H1 (cell line): Measurements from ENCODE around the gene CSKMT. TPM values are rescaled to one million over a fixed set of nuclear protein-coding genes. Genes with fewer than 3 reads are reported as not detected.
A peak's percentile ranks its signal among the peaks of the same experiment; 100 is the strongest.

Experiments used
- CTCF ChIA-PET: fragments of 300-600 bp; sonication (Branson Sonifier 250); formaldehyde crosslinking; loops from one replicate; lab custom pipeline; 2021; ENCODE audit not compliant: partially characterized antibody; lab: Charles Lee
- POLR2A ChIA-PET: fragments of 300-600 bp; sonication (Branson Sonifier 250); formaldehyde crosslinking; loops from one replicate; lab custom pipeline; 2021; ENCODE audit warnings: inconsistent platforms; ENCODE audit not compliant: partially characterized antibody; lab: Charles Lee
- DNase-seq, 2 experiments: peaks; one replicate each; pipeline versions ENCODE4 v3.0.0 to v3.0.0-alpha.2; 2010 to 2022; ENCODE audit warnings: low spot score in 2 of 2, low read depth in 1 of 2, mixed read lengths in 1 of 2
- FAIRE-seq: peaks from 2 replicates; lab custom pipeline; 2011; peaks lifted over from hg19 to GRCh38; lab: Jason Lieb, UNC
- H2AFZ ChIP-seq: 2 replicates; pipeline ENCODE4 v1.8.1; 2012; ENCODE audit warnings: low read length, inconsistent platforms
- H2AK5ac ChIP-seq: 2 replicates; pipeline ENCODE4 v1.6.1; 2013; ENCODE audit warnings: low read depth, low read length
- H2BK120ac ChIP-seq: replicated peaks from 2 replicates; pipeline ENCODE3; 2013; ENCODE audit warnings: low read depth, low read length, inconsistent platforms
- H2BK12ac ChIP-seq: 2 replicates; pipeline ENCODE4 v1.6.1; 2013; ENCODE audit warnings: low read depth, low read length
- H2BK15ac ChIP-seq: 2 replicates; pipeline ENCODE4 v1.6.1; 2013; ENCODE audit warnings: low read length
- H2BK20ac ChIP-seq: 2 replicates; pipeline ENCODE4 v1.6.1; 2013; ENCODE audit warnings: low read length
- H2BK5ac ChIP-seq: 2 replicates; pipeline ENCODE4 v1.6.1; 2013; ENCODE audit warnings: low read depth, low read length
- H3K14ac ChIP-seq: 2 replicates; pipeline ENCODE4 v1.6.1; 2013; ENCODE audit warnings: inconsistent platforms; ENCODE audit not compliant: insufficient read length
- H3K18ac ChIP-seq: 2 replicates; pipeline ENCODE4 v1.6.1; 2013; ENCODE audit warnings: low read length; ENCODE audit errors: extremely low read depth
- H3K23ac ChIP-seq: 2 replicates; pipeline ENCODE4 v1.6.1; 2013; ENCODE audit warnings: inconsistent platforms; ENCODE audit not compliant: insufficient read length
- H3K23me2 ChIP-seq: 2 replicates; pipeline ENCODE4 v1.6.1; 2013; ENCODE audit warnings: low read depth, low read length
- H3K27ac ChIP-seq: 2 replicates; pipeline ENCODE4 v1.6.1; 2011; ENCODE audit warnings: low read depth, low read length, inconsistent platforms
- H3K27me3 ChIP-seq, 4 experiments: replicated peaks in 1 of 4; 1 replicate in 1 of 4; 2 replicates in 3 of 4; pipeline versions ENCODE4 v1.6.1 to v1.8.1; 2011 to 2013; ENCODE audit warnings: low read length in 3 of 4, mild to moderate bottlenecking in 3 of 4, inconsistent platforms in 2 of 4, mixed read lengths in 2 of 4, moderate library complexity in 1 of 4; ENCODE audit not compliant: control insufficient read depth in 3 of 4, insufficient read depth in 3 of 4; ENCODE audit errors: extremely low read depth in 1 of 4
- H3K36me3 ChIP-seq, 4 experiments: 2 replicates each; pipeline versions ENCODE4 v1.6.1 to v1.8.1; 2011 to 2013; ENCODE audit warnings: mild to moderate bottlenecking in 4 of 4, low read length in 3 of 4, moderate library complexity in 2 of 4, control low read depth in 1 of 4, inconsistent platforms in 1 of 4; ENCODE audit not compliant: insufficient read depth in 4 of 4, control insufficient read depth in 2 of 4
- H3K4ac ChIP-seq: replicated peaks from 2 replicates; pipeline ENCODE3; 2013; ENCODE audit warnings: low read length, low read depth, mixed read lengths, inconsistent platforms; ENCODE audit not compliant: insufficient read length
- H3K4me1 ChIP-seq, 4 experiments: replicated peaks in 1 of 4; 1 replicate in 1 of 4; 2 replicates in 3 of 4; pipeline versions ENCODE4 v1.6.1 to v1.8.1; 2011 to 2013; ENCODE audit warnings: low read length in 3 of 4, inconsistent platforms in 2 of 4, mixed read lengths in 1 of 4; ENCODE audit not compliant: insufficient read depth in 4 of 4, control insufficient read depth in 3 of 4
- H3K4me2 ChIP-seq, 2 experiments: 2 replicates each; pipeline versions ENCODE4 v1.6.1 to v1.8.1; 2011 to 2013; ENCODE audit warnings: low read depth in 2 of 2, low read length in 2 of 2, control low read depth in 1 of 2, inconsistent platforms in 1 of 2, mild to moderate bottlenecking in 1 of 2; ENCODE audit not compliant: insufficient read depth in 1 of 2
- H3K4me3 ChIP-seq, 4 experiments: fragments of 200-600, 300-600 bp in 1 of 4; sonication (generic), shearing (Covaris generic), sonication (Bioruptor Twin) in 1 of 4; 2 replicates each; pipeline versions ENCODE4 v1.5.1 to v1.8.1; 2011 to 2016; ENCODE audit warnings: low read length in 4 of 4, low read depth in 3 of 4, control low read depth in 2 of 4, inconsistent platforms in 2 of 4, mild to moderate bottlenecking in 2 of 4, mixed read lengths in 1 of 4, moderate library complexity in 1 of 4; ENCODE audit not compliant: insufficient read depth in 2 of 4; ENCODE audit errors: extremely low read depth in 1 of 4
- H3K56ac ChIP-seq: replicated peaks from 2 replicates; pipeline ENCODE3; 2013; ENCODE audit warnings: low read depth, mild to moderate bottlenecking, mixed read lengths, low read length, inconsistent platforms; ENCODE audit not compliant: insufficient read length
- H3K79me1 ChIP-seq: 2 replicates; pipeline ENCODE4 v1.6.1; 2013; ENCODE audit warnings: low read depth, low read length, control low read depth
- H3K79me2 ChIP-seq, 2 experiments: 2 replicates each; pipeline versions ENCODE4 v1.6.1 to v1.8.1; 2012 to 2013; ENCODE audit warnings: low read length in 2 of 2, mild to moderate bottlenecking in 2 of 2, inconsistent platforms in 1 of 2; ENCODE audit not compliant: insufficient read depth in 2 of 2, control insufficient read depth in 1 of 2
- H3K9ac ChIP-seq, 4 experiments: replicated peaks in 1 of 4; 1 replicate in 1 of 4; 2 replicates in 3 of 4; pipeline versions ENCODE4 v1.6.1 to v1.8.1; 2011 to 2013; ENCODE audit warnings: low read depth in 3 of 4, low read length in 3 of 4, control low read depth in 2 of 4, mild to moderate bottlenecking in 2 of 4, moderate library complexity in 2 of 4, inconsistent platforms in 1 of 4; ENCODE audit errors: extremely low read depth in 1 of 4
- H3K9me3 ChIP-seq, 2 experiments: 2 replicates each; pipeline versions ENCODE4 v1.6.1 to v1.8.1; 2012 to 2013; ENCODE audit warnings: mild to moderate bottlenecking in 2 of 2, moderate library complexity in 2 of 2, control low read depth in 1 of 2, inconsistent platforms in 1 of 2, low read depth in 1 of 2, low read length in 1 of 2, mixed read lengths in 1 of 2; ENCODE audit not compliant: insufficient read depth in 2 of 2
- H4K20me1 ChIP-seq, 2 experiments: replicated peaks in 1 of 2; 2 replicates each; pipeline versions ENCODE3 to v1.8.1; 2011 to 2013; ENCODE audit warnings: inconsistent platforms in 2 of 2, low read length in 2 of 2, mild to moderate bottlenecking in 1 of 2; ENCODE audit not compliant: insufficient read depth in 2 of 2, control insufficient read depth in 1 of 2
- H4K5ac ChIP-seq: 2 replicates; pipeline ENCODE4 v1.6.1; 2013; ENCODE audit warnings: low read length, low read depth, mixed read lengths, inconsistent platforms; ENCODE audit not compliant: insufficient read length
- H4K8ac ChIP-seq: 2 replicates; pipeline ENCODE4 v1.8.0; 2013; ENCODE audit warnings: mild to moderate bottlenecking, moderate library complexity, low read length, inconsistent platforms; ENCODE audit not compliant: insufficient read depth; ENCODE audit errors: extremely low read depth
- H4K91ac ChIP-seq: replicated peaks from 2 replicates; pipeline ENCODE3; 2013; ENCODE audit warnings: low read length, mixed read lengths, inconsistent platforms; ENCODE audit not compliant: insufficient read length
- GTF2F1 ChIP-seq: IDR thresholded peaks from 2 replicates; pipeline ENCODE4 v1.6.1; 2012; ENCODE audit warnings: low read depth, low read length, improper control_type of control experiment, borderline replicate concordance
- KDM1A ChIP-seq: fragments of 200-600, 300-600 bp; sonication (generic); IDR thresholded peaks from 2 replicates; pipeline ENCODE4 v1.7.1; 2016; ENCODE audit warnings: mild to moderate bottlenecking, low read length, borderline replicate concordance
- KDM4A ChIP-seq: IDR thresholded peaks from one replicate; pipeline ENCODE4 v1.7.1; 2012; ENCODE audit warnings: low read depth, mild to moderate bottlenecking, moderate library complexity, low read length, inconsistent platforms; ENCODE audit not compliant: severe bottlenecking
- SIN3A ChIP-seq, 2 experiments: IDR thresholded peaks in 1 of 2; conservative IDR thresholded peaks in 1 of 2; 2 replicates each; pipeline ENCODE4 v1.6.1; 2011 to 2012; ENCODE audit warnings: low read length in 2 of 2, improper control_type of control experiment in 1 of 2, low read depth in 1 of 2, mild to moderate bottlenecking in 1 of 2
- SIRT6 ChIP-seq: IDR thresholded peaks from one replicate; pipeline ENCODE4 v1.7.1; 2012; ENCODE audit warnings: low read length, inconsistent platforms
- SP2 ChIP-seq: IDR thresholded peaks from 2 replicates; pipeline ENCODE4 v1.6.1; 2012; ENCODE audit warnings: mild to moderate bottlenecking, low read length, inconsistent platforms
- TEAD4 ChIP-seq: IDR thresholded peaks from 2 replicates; pipeline ENCODE4 v1.6.1; 2012; ENCODE audit warnings: low read depth, low read length, inconsistent platforms, mixed read lengths
- YY1 ChIP-seq: IDR thresholded peaks from 2 replicates; pipeline ENCODE4 v1.6.1; 2011; ENCODE audit warnings: low read depth, mild to moderate bottlenecking, low read length
- WGBS, 2 experiments: shearing (Covaris generic) in 1 of 2; methylation state at CpG; one replicate each; pipeline versions ENCODE4 v1.1.6 to v1.1.7; 2013 to 2015; ENCODE audit warnings: low lambda C conversion rate in 2 of 2, mixed read lengths in 2 of 2, inconsistent platforms in 1 of 2, low coverage in 1 of 2, missing lambda C conversion rate in 1 of 2; ENCODE audit not compliant: insufficient replicate concordance in 2 of 2, insufficient coverage in 1 of 2, insufficient read length in 1 of 2; ENCODE audit errors: extremely low coverage in 1 of 2, missing lambda C conversion rate in 1 of 2; 5-methylcytosine and 5-hydroxymethylcytosine counted together
- polyA plus RNA-seq, 7 experiments: library from polyadenylated mRNA; depleted of rRNA in 3 of 7; stranded (reverse) in 5 of 7; unstranded in 2 of 7; fragments of >200 nt in 5 of 7; fragments of 200-250 nt in 2 of 7; gene quantifications; 1 replicate in 5 of 7; 2 replicates in 1 of 7; 4 replicates in 1 of 7; pipeline versions ENCODE4 v1.2.1 to v1.2.3, GENCODE V29; 2011 to 2013; ENCODE audit warnings: missing spikeins in 2 of 7, mixed read lengths in 2 of 7
- total RNA-seq: library from RNA; stranded (reverse); fragmentation: NEBNext Ultra II Directional; extraction: Animal tissue kit (Norgen Biotek cat#: 25700); gene quantifications from 2 replicates; pipeline ENCODE4 v1.2.1, GENCODE V29; 2021

The CSKMT gene
- total and polyA plus RNA-seq, 2 of the 8 experiments (the other 6 are each of a cell fraction or from before 2014, with no cell fraction given): 12.0 to 66.1 TPM

GRCh38 chr11:62654297-62654696 is 10.8 kb upstream of the CSKMT start:
- Histone ChIP-seq H3K14ac (no peak overlapping the region), H3K4me2 (no peak overlapping the region; a peak in 1 of 4 replicates), H3K36me3 (peaks cover 0 to 6% (median 2%) of the 10 kb centered on the region in 4 experiments; a peak in 4 of 8 replicates), H3K9me3 (no peaks in the 10 kb centered on the region), H2AFZ (no peak overlapping the region), H3K79me1 (peaks cover 7% of the 10 kb centered on the region; the same call in 1 of the 2 replicates), H2BK20ac (no peak overlapping the region), H3K4me3 (no peak overlapping the region), H2BK12ac (no peak overlapping the region), H3K9ac (no peak overlapping the region; a peak in 1 of 7 replicates), H4K8ac (peak overlapping the region; percentile 35; the same call in 1 of the 2 replicates), H4K91ac (no peak overlapping the region), H4K5ac (no peak overlapping the region), H3K27ac (no peak overlapping the region), H3K56ac (no peak overlapping the region), H3K23ac (no peak overlapping the region), H3K79me2 (peaks cover 7 to 23% of the 10 kb centered on the region in 2 experiments), H2BK15ac (no peak overlapping the region), H2BK5ac (no peak overlapping the region), H3K18ac (no peak overlapping the region), H3K23me2 (peaks cover 3% of the 10 kb centered on the region), H3K4ac (no peak overlapping the region), H2BK120ac (no peak overlapping the region), H3K4me1 (no peaks in the 10 kb centered on the region), H2AK5ac (no peak overlapping the region), H4K20me1 (peaks cover 0 to 8% of the 10 kb centered on the region in 2 experiments), H3K27me3 (no peaks in the 10 kb centered on the region)
- DNase-seq (no peak), FAIRE-seq (no peak)
- ChIA-PET POLR2A (interaction anchor here (1.0 to 50.4 kb wide), 4 partner anchors 32 to 201 kb away, joined by 3 to 2041 read pairs (median 6); partner anchors contain the start of genes BSCL2, C11orf98, CSKMT and GNG3), CTCF (interaction anchor here (1.5 kb wide), 1 partner anchor 8 kb away, joined by 4 read pairs; no protein-coding TSS in a partner anchor)
- 96% methylated on average over 11 of the region's 11 CpGs; no CpG with 5 or more reads in 1 of the 2 experiments for WGBS, 2 experiments
- TF ChIP-seq TEAD4 (no peak), KDM4A (no peak), KDM1A (no peak), GTF2F1 (no peak), YY1 (no peak), SIN3A (conservative IDR thresholded peaks at IDR 0.05 in 1 of 2, IDR thresholded peaks at IDR 0.05 in 1 of 2; ENCODE audit: low read depth in 1 of 2, low read length in 2 of 2) (no peak), SP2 (no peak), SIRT6 (no peak)
